Karpas-422 (cell line): ENCODE data around the gene DGKZ. TPM values are rescaled to one million over a fixed set of nuclear protein-coding genes. Genes with fewer than 3 reads are reported as not detected.

Source experiments
- DNase-seq: peaks from one replicate; pipeline ENCODE4 v3.0.0-alpha.2; 2015
- H2AFZ ChIP-seq: fragments of 200-600 bp; sonication (generic); 2 replicates; pipeline ENCODE4 v1.6.1; 2014; ENCODE audit warnings: antibody characterized with exemption, low read length, mixed read lengths
- H3K27ac ChIP-seq: fragments of 200-600 bp; sonication (generic); 2 replicates; pipeline ENCODE4 v1.5.1; 2014; ENCODE audit warnings: mild to moderate bottlenecking, low read length, moderate library complexity
- H3K27me3 ChIP-seq: fragments of 200-600 bp; sonication (generic); 2 replicates; pipeline ENCODE4 v1.6.1; 2014; ENCODE audit warnings: low read length, mixed read lengths
- H3K36me3 ChIP-seq: fragments of 200-600 bp; sonication (generic); 2 replicates; pipeline ENCODE4 v1.6.1; 2014; ENCODE audit warnings: low read length, mixed read lengths; ENCODE audit not compliant: insufficient read depth
- H3K4me1 ChIP-seq: fragments of 200-600 bp; sonication (generic); 2 replicates; pipeline ENCODE4 v1.6.1; 2014; ENCODE audit warnings: mild to moderate bottlenecking, low read length, mixed read lengths
- H3K4me2 ChIP-seq: fragments of 200-600 bp; sonication (generic); 2 replicates; pipeline ENCODE4 v1.6.1; 2014; ENCODE audit warnings: low read length, low read depth, mild to moderate bottlenecking; ENCODE audit not compliant: poor library complexity, severe bottlenecking
- H3K4me3 ChIP-seq: fragments of 200-600 bp; sonication (generic); 2 replicates; pipeline ENCODE4 v1.5.1; 2014; ENCODE audit warnings: mild to moderate bottlenecking, antibody characterized with exemption, low read length, mixed read lengths
- H3K79me2 ChIP-seq: fragments of 200-600 bp; sonication (generic); 2 replicates; pipeline ENCODE4 v1.6.1; 2014; ENCODE audit warnings: mild to moderate bottlenecking, low read length, mixed read lengths
- H3K9ac ChIP-seq: fragments of 200-600 bp; sonication (generic); 2 replicates; pipeline ENCODE4 v1.6.0; 2014; ENCODE audit warnings: low read length
- H3K9me2 ChIP-seq: fragments of 200-600 bp; sonication (generic), shearing (Covaris generic); replicated peaks from 2 replicates; pipeline ENCODE4 v1.6.0; 2014; ENCODE audit warnings: mild to moderate bottlenecking, low read length, moderate library complexity; ENCODE audit not compliant: insufficient read depth
- H3K9me3 ChIP-seq: fragments of 300-700, 200-600 bp; sonication (generic); 2 replicates; pipeline ENCODE4 v1.6.1; 2014; ENCODE audit warnings: low read length, mixed read lengths
- H4K20me1 ChIP-seq: fragments of 200-600 bp; sonication (generic); 2 replicates; pipeline ENCODE4 v1.6.1; 2014; ENCODE audit warnings: mild to moderate bottlenecking, antibody characterized with exemption, low read length, low read depth; ENCODE audit not compliant: insufficient read depth
- total RNA-seq: library from RNA; depleted of rRNA; stranded (reverse); fragments of >200 nt; shearing (Covaris generic); gene quantifications from 2 replicates; pipeline ENCODE4 v1.2.3, GENCODE V29; 2014; ENCODE audit warnings: low replicate concordance

DGKZ gene
- total RNA-seq, 1 experiment from 2014 or later, result 59.4 TPM

GRCh38 chr11:46389450-46390330 lies 42.4 kb downstream of the DGKZ start:
- peak overlapping the region; percentile 83 for H3K4me2 ChIP-seq
- H3K9ac ChIP-seq, result peak overlapping the region; percentile 44
- no peaks in the 10 kb centered on the region for H3K79me2 ChIP-seq
- peaks cover 11% of the 10 kb centered on the region for H4K20me1 ChIP-seq
- H3K9me3 ChIP-seq, result no peaks in the 10 kb centered on the region
- no peak overlapping the region for H3K27ac ChIP-seq
- DNase-seq, result peak; percentile 90
- H3K9me2 ChIP-seq, result no peaks in the 10 kb centered on the region
- H3K4me3 ChIP-seq, result peak overlapping the region; percentile 70
- H3K36me3 ChIP-seq, result no peaks in the 10 kb centered on the region
- no peaks in the 10 kb centered on the region for H3K27me3 ChIP-seq
- peak overlapping the region; percentile 85; the same call in 1 of the 2 replicates for H2AFZ ChIP-seq
- peaks cover 30% of the 10 kb centered on the region for H3K4me1 ChIP-seq

- Histone ChIP-seq H3K4me2 (no peak overlapping the region), H3K9me2 (no peaks in the 10 kb centered on the region), H3K36me3 (no peaks in the 10 kb centered on the region), H3K9ac (no peak overlapping the region), H3K27ac (no peak overlapping the region), H4K20me1 (peaks cover 11% of the 10 kb centered on the region), H3K9me3 (no peaks in the 10 kb centered on the region), H3K4me1 (peaks cover 30% of the 10 kb centered on the region), H2AFZ (no peak overlapping the region), H3K79me2 (no peaks in the 10 kb centered on the region), H3K4me3 (peak overlapping the region; percentile 70; the same call in 1 of the 2 replicates), H3K27me3 (no peaks in the 10 kb centered on the region)
- DNase-seq, result no peak
These were observed 43.3 kb downstream of the DGKZ start for GRCh38 chr11:46390331-46391171.

GRCh38 chr11:46391186-46391577 lies 43.9 kb downstream of the DGKZ start:
- Histone ChIP-seq H3K4me3 (peak overlapping the region; percentile 57; the same call in 1 of the 2 replicates), H3K9me2 (no peaks in the 10 kb centered on the region), H4K20me1 (peaks cover 12% of the 10 kb centered on the region), H3K4me2 (peak overlapping the region; percentile 58), H3K27ac (no peak overlapping the region), H3K9me3 (no peaks in the 10 kb centered on the region), H3K79me2 (no peaks in the 10 kb centered on the region), H3K27me3 (no peaks in the 10 kb centered on the region), H3K36me3 (no peaks in the 10 kb centered on the region), H2AFZ (no peak overlapping the region), H3K9ac (0 out of 2 replicates have a peak overlapping the region, but pooled peaks have one; percentile 27), H3K4me1 (peaks cover 30% of the 10 kb centered on the region)
- DNase-seq, result no peak

- H3K9me2 ChIP-seq, result no peaks in the 10 kb centered on the region
- no peak within 1 kb of the TSS for H3K27ac ChIP-seq
- H3K4me1 ChIP-seq, result peaks cover 30% of the 10 kb centered on the region
- peaks cover 14% of the 10 kb centered on the region for H4K20me1 ChIP-seq
- 0 out of 2 replicates have a peak within 1 kb of the TSS, but pooled peaks have one; percentile 27 for H3K9ac ChIP-seq
- no peak within 1 kb of the TSS for H2AFZ ChIP-seq
- H3K79me2 ChIP-seq, result no peaks in the 10 kb centered on the region
- no peaks in the 10 kb centered on the region for H3K27me3 ChIP-seq
- no peaks in the 10 kb centered on the region for H3K9me3 ChIP-seq
- peak; percentile 77 for DNase-seq
- peak within 1 kb of the TSS; percentile 58 for H3K4me2 ChIP-seq
- peak within 1 kb of the TSS; percentile 64; the same call in 1 of the 2 replicates for H3K4me3 ChIP-seq
- H3K36me3 ChIP-seq, result no peaks in the 10 kb centered on the region
These were observed 44.5 kb downstream of the DGKZ start, which contains the start of gene CHRM4 for GRCh38 chr11:46391578-46392420. Gene CHRM4 (minus strand): TSS chr11:46391776. CDS start chr11:46386557, 5,219 bp downstream.

GRCh38 chr11:46392421-46393230 lies 45.4 kb downstream of the DGKZ start:
- Histone ChIP-seq H3K9me3 (no peaks in the 10 kb centered on the region), H3K27ac (no peak overlapping the region), H2AFZ (no peak overlapping the region), H3K4me2 (peak overlapping the region; percentile 41), H3K4me3 (no peak overlapping the region), H3K36me3 (no peaks in the 10 kb centered on the region), H3K79me2 (no peaks in the 10 kb centered on the region), H3K9ac (no peak overlapping the region), H3K4me1 (peaks cover 29% of the 10 kb centered on the region), H3K9me2 (no peaks in the 10 kb centered on the region), H4K20me1 (peaks cover 14% of the 10 kb centered on the region), H3K27me3 (no peaks in the 10 kb centered on the region)
- peak; percentile 93 for DNase-seq

- Histone ChIP-seq H3K4me2 (no peak overlapping the region), H3K36me3 (no peaks in the 10 kb centered on the region), H3K27me3 (no peaks in the 10 kb centered on the region), H2AFZ (no peak overlapping the region), H3K79me2 (no peaks in the 10 kb centered on the region), H3K27ac (no peak overlapping the region), H3K9me3 (no peaks in the 10 kb centered on the region), H3K9ac (no peak overlapping the region), H3K4me1 (peaks cover 23% of the 10 kb centered on the region), H4K20me1 (peaks cover 14% of the 10 kb centered on the region), H3K9me2 (no peaks in the 10 kb centered on the region), H3K4me3 (no peak overlapping the region)
- DNase-seq, result no peak
These were observed 46.0 kb downstream of the DGKZ start for GRCh38 chr11:46393231-46393616.

GRCh38 chr11:46393759-46394158 lies 46.5 kb downstream of the DGKZ start:
- no peak for DNase-seq
- no peak overlapping the region for H3K27ac ChIP-seq
- no peaks in the 10 kb centered on the region for H3K79me2 ChIP-seq
- H3K4me1 ChIP-seq, result peaks cover 18% of the 10 kb centered on the region
- H2AFZ ChIP-seq, result no peak overlapping the region
- H3K9me2 ChIP-seq, result no peaks in the 10 kb centered on the region
- no peak overlapping the region for H3K4me2 ChIP-seq
- no peak overlapping the region for H3K4me3 ChIP-seq
- no peaks in the 10 kb centered on the region for H3K27me3 ChIP-seq
- H3K9me3 ChIP-seq, result no peaks in the 10 kb centered on the region
- H4K20me1 ChIP-seq, result peaks cover 14% of the 10 kb centered on the region
- no peak overlapping the region for H3K9ac ChIP-seq
- no peaks in the 10 kb centered on the region for H3K36me3 ChIP-seq
